ENCODE measurements around the gene TRPM3. TPM values are rescaled to one million over a fixed set of nuclear protein-coding genes. Genes with fewer than 3 reads are reported as not detected.

TRPM3 gene
- total RNA-seq, 1 experiment from 2014 or later: not detected

- BruUV-seq (replicated peaks): no TSS peak
- DNase-seq: no peak
- CTCF ChIA-PET: no interaction called here
- no peak for TF ChIP-seq CTCF (IDR thresholded peaks at IDR 0.05; ENCODE audit: unreplicated experiment)
- intact Hi-C loops (cut with micrococcal nuclease; ENCODE audit: unreplicated experiment): no loop called here
- Mint-ChIP-seq H3K4me3 (ENCODE audit: low read depth, unreplicated experiment) (no peak overlapping the region), H3K27me3 (ENCODE audit: unreplicated experiment) (peaks cover 11% of the 10 kb centered on the region), H3K9me3 (ENCODE audit: low read depth, unreplicated experiment) (no peaks in the 10 kb centered on the region), H3K4me1 (ENCODE audit: low read depth, unreplicated experiment) (no peaks in the 10 kb centered on the region), H3K27ac (ENCODE audit: unreplicated experiment) (no peak overlapping the region), H3K36me3 (ENCODE audit: insufficient read depth, unreplicated experiment) (no peaks in the 10 kb centered on the region)
These were observed 306.8 kb downstream of the TRPM3 start for GRCh38 chr9:70814597-70814996.

GRCh38 chr9:70813141-70813540, 308.3 kb downstream of the TRPM3 start:
- Mint-ChIP-seq H3K27ac (ENCODE audit: unreplicated experiment) (no peak overlapping the region), H3K4me3 (ENCODE audit: low read depth, unreplicated experiment) (no peak overlapping the region), H3K27me3 (ENCODE audit: unreplicated experiment) (peaks cover 13% of the 10 kb centered on the region), H3K4me1 (ENCODE audit: low read depth, unreplicated experiment) (no peaks in the 10 kb centered on the region), H3K9me3 (ENCODE audit: low read depth, unreplicated experiment) (no peaks in the 10 kb centered on the region), H3K36me3 (ENCODE audit: insufficient read depth, unreplicated experiment) (no peaks in the 10 kb centered on the region)
- CTCF ChIA-PET: no interaction called here
- no TSS peak for BruUV-seq (replicated peaks)
- intact Hi-C loops (cut with micrococcal nuclease; ENCODE audit: unreplicated experiment): no loop called here
- no peak for DNase-seq
- TF ChIP-seq CTCF (IDR thresholded peaks at IDR 0.05; ENCODE audit: unreplicated experiment): no peak

- CTCF ChIA-PET: no interaction called here
- no peaks in the 10 kb centered on the region for H3K9me3 Mint-ChIP-seq (ENCODE audit: low read depth, unreplicated experiment)
- no peak for DNase-seq
- H3K27ac Mint-ChIP-seq (ENCODE audit: unreplicated experiment): no peak overlapping the region
- H3K27me3 Mint-ChIP-seq (ENCODE audit: unreplicated experiment): peaks cover 25% of the 10 kb centered on the region
- intact Hi-C loops (cut with micrococcal nuclease; ENCODE audit: unreplicated experiment): no loop called here
- H3K4me1 Mint-ChIP-seq (ENCODE audit: low read depth, unreplicated experiment): no peaks in the 10 kb centered on the region
- no peak for TF ChIP-seq CTCF (IDR thresholded peaks at IDR 0.05; ENCODE audit: unreplicated experiment)
- no TSS peak for BruUV-seq (replicated peaks)
- H3K4me3 Mint-ChIP-seq (ENCODE audit: low read depth, unreplicated experiment): no peak overlapping the region
- no peaks in the 10 kb centered on the region for H3K36me3 Mint-ChIP-seq (ENCODE audit: insufficient read depth, unreplicated experiment)
These were observed 309.8 kb downstream of the TRPM3 start for GRCh38 chr9:70811638-70812037.

GRCh38 chr9:70806875-70807274, 314.5 kb downstream of the TRPM3 start:
- Mint-ChIP-seq H3K36me3 (ENCODE audit: insufficient read depth, unreplicated experiment) (no peaks in the 10 kb centered on the region), H3K9me3 (ENCODE audit: low read depth, unreplicated experiment) (no peaks in the 10 kb centered on the region), H3K27me3 (ENCODE audit: unreplicated experiment) (peaks cover 44% of the 10 kb centered on the region), H3K4me3 (ENCODE audit: low read depth, unreplicated experiment) (no peak overlapping the region), H3K27ac (ENCODE audit: unreplicated experiment) (no peak overlapping the region), H3K4me1 (ENCODE audit: low read depth, unreplicated experiment) (no peaks in the 10 kb centered on the region)
- DNase-seq: no peak
- intact Hi-C loops (cut with micrococcal nuclease; ENCODE audit: unreplicated experiment): no loop called here
- no peak for TF ChIP-seq CTCF (IDR thresholded peaks at IDR 0.05; ENCODE audit: unreplicated experiment)
- CTCF ChIA-PET: no interaction called here
- BruUV-seq (replicated peaks): no TSS peak

GRCh38 chr9:70805949-70806348, 315.5 kb downstream of the TRPM3 start:
- H3K36me3 Mint-ChIP-seq (ENCODE audit: insufficient read depth, unreplicated experiment): no peaks in the 10 kb centered on the region
- H3K4me3 Mint-ChIP-seq (ENCODE audit: low read depth, unreplicated experiment): no peak overlapping the region
- DNase-seq: no peak
- intact Hi-C loops (cut with micrococcal nuclease; ENCODE audit: unreplicated experiment): no loop called here
- BruUV-seq (replicated peaks): no TSS peak
- peaks cover 44% of the 10 kb centered on the region for H3K27me3 Mint-ChIP-seq (ENCODE audit: unreplicated experiment)
- CTCF ChIA-PET: no interaction called here
- no peaks in the 10 kb centered on the region for H3K9me3 Mint-ChIP-seq (ENCODE audit: low read depth, unreplicated experiment)
- no peak overlapping the region for H3K27ac Mint-ChIP-seq (ENCODE audit: unreplicated experiment)
- no peaks in the 10 kb centered on the region for H3K4me1 Mint-ChIP-seq (ENCODE audit: low read depth, unreplicated experiment)
- no peak for TF ChIP-seq CTCF (IDR thresholded peaks at IDR 0.05; ENCODE audit: unreplicated experiment)
